GM12873 (cell line): ENCODE data around the gene UST.

Experiments
- TF ChIP-seq, protein P1 (sequence below): IDR thresholded peaks from 2 replicates; pipeline ENCODE4 v1.5.1; 2012; ENCODE audit warnings: low read depth, mild to moderate bottlenecking, moderate library complexity, low read length, control low read depth; ENCODE audit not compliant: insufficient read depth; ENCODE audit errors: missing control alignments

The UST gene

DNA sequence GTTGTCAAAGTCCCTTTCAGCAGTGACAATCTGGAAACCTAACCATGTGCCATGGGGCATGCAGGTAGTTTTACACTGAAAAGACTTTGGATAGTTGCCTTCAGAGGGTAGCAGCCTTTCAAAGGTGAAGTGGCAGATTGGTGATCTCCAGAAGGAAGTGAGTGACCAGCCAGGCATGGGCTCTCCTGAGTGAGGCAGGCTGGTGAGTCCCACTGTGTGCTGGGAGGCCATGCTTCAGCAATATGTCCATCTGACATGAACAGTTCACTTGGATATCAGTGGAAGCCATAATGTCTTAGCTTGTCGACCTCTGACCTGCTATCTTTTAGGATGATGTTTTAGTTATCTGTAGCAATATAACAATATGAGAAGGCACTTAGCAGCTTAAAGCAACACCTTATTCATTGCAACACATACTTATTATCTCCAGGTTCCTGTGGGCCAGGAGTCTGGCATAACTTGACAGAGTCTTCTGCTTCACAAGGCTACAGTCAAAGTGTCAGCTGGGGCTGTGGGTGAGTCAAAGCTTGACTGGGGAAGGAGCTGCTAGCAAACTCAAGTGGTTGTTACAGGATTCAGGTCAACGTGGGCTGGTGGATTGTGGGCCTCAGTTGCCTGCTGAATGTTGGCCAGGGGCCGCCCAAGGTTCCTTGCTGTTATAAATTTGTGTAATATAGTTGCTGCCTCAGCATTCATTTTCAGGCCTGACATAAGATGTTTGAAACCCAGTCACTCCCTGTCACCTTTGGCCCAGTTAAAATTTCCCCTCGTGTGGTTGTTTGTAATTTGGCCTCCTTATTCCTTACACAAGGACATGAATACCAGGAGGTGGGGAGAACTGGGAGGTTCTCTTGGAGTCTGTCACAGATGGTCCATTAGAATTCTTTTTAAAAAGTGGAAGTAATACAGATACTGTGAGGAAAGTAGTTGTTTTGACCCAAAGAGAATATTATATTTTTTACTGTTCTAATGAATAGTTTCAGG is 100.2 kb downstream of the UST start:
- TF ChIP-seq, protein P1, sequence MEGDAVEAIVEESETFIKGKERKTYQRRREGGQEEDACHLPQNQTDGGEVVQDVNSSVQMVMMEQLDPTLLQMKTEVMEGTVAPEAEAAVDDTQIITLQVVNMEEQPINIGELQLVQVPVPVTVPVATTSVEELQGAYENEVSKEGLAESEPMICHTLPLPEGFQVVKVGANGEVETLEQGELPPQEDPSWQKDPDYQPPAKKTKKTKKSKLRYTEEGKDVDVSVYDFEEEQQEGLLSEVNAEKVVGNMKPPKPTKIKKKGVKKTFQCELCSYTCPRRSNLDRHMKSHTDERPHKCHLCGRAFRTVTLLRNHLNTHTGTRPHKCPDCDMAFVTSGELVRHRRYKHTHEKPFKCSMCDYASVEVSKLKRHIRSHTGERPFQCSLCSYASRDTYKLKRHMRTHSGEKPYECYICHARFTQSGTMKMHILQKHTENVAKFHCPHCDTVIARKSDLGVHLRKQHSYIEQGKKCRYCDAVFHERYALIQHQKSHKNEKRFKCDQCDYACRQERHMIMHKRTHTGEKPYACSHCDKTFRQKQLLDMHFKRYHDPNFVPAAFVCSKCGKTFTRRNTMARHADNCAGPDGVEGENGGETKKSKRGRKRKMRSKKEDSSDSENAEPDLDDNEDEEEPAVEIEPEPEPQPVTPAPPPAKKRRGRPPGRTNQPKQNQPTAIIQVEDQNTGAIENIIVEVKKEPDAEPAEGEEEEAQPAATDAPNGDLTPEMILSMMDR: no peak

GRCh38 chr6:148848915-148849314 is 102.1 kb downstream of the UST start:
- TF ChIP-seq, protein P1: no peak

DNA sequence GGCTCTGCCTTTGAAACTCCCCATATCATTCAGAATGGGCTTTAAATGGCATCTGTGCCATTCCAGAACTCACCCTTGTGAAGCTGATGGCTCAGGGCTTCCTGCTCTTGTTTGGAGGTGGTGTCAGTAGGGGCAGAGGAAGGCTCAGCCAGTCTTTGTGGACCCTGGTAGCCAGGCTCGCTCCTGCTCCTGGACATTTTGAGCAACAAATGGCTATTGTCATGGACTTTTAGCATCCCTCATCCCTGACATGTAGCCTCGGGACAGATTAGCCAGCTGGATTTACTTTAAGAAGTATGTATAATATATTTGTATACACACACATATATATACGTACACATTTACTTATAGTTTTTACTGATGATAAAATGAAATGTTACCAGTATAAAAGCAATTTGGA is 104.1 kb downstream of the UST start:
- TF ChIP-seq, protein P1: no peak

- TF ChIP-seq, protein P1: no peak
Measured at GRCh38 chr6:148851683-148852556, 105.1 kb downstream of the UST start.

DNA sequence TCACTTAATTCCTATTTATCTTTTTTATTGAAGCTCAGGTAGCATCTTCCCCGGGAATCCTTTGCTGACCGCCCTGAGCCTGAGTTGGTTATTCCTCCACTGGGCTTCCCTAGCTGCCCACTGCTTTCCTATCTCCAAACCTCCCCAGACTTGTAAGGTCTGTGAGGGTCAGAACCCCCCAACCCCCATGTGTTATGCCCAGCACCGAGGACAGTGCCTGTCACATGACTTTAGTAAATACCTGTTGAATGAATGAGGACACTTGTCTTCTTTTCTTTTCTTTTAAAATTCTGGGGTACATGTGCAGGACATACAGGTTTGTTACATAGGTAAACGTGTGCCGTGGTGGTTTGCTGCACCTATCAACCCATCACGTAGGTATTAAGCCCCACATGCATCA is 105.9 kb downstream of the UST start:
- TF ChIP-seq, protein P1: no peak

GRCh38 chr6:148854096-148854495 is 107.3 kb downstream of the UST start:
- TF ChIP-seq, protein P1: no peak

- TF ChIP-seq, protein P1: no peak
Measured at GRCh38 chr6:148854992-148855391, 108.2 kb downstream of the UST start.
